Measurements from ENCODE around the gene MRNIP.

DNA sequence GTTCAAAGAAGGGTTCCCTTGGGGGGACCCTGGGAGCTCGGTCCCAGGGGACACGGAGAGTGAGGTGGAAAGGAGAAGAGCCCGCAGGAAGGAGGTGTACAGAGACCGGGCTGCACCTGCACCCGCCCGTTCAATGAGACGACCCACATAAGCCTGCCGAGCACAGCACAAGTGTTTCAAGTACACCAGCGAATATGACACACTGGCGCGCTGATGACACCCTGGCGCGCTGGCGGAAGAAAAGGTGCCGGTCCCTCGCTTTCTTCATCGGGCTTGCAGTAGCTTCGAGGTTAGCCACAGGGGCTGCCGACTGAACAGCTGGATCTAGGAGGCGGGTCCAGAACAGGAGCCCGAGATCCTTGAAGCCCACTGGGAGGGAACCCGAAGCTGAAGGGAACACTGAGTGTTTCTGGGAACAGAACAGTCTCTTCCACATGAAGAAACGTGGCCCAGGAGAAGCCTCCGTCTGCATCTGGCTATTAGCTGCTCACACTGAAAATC, 47.7 kb upstream of the MRNIP start:
- TF ChIP-seq, protein P1, sequence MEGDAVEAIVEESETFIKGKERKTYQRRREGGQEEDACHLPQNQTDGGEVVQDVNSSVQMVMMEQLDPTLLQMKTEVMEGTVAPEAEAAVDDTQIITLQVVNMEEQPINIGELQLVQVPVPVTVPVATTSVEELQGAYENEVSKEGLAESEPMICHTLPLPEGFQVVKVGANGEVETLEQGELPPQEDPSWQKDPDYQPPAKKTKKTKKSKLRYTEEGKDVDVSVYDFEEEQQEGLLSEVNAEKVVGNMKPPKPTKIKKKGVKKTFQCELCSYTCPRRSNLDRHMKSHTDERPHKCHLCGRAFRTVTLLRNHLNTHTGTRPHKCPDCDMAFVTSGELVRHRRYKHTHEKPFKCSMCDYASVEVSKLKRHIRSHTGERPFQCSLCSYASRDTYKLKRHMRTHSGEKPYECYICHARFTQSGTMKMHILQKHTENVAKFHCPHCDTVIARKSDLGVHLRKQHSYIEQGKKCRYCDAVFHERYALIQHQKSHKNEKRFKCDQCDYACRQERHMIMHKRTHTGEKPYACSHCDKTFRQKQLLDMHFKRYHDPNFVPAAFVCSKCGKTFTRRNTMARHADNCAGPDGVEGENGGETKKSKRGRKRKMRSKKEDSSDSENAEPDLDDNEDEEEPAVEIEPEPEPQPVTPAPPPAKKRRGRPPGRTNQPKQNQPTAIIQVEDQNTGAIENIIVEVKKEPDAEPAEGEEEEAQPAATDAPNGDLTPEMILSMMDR (IDR thresholded peaks at IDR 0.05): no peak
- TF ChIP-seq JUNB (IDR thresholded peaks at IDR 0.05) (no peak), POLR2A (IDR thresholded peaks at IDR 0.05; ENCODE audit: low read length) (no peak)
- TF ChIP-seq, protein P2, sequence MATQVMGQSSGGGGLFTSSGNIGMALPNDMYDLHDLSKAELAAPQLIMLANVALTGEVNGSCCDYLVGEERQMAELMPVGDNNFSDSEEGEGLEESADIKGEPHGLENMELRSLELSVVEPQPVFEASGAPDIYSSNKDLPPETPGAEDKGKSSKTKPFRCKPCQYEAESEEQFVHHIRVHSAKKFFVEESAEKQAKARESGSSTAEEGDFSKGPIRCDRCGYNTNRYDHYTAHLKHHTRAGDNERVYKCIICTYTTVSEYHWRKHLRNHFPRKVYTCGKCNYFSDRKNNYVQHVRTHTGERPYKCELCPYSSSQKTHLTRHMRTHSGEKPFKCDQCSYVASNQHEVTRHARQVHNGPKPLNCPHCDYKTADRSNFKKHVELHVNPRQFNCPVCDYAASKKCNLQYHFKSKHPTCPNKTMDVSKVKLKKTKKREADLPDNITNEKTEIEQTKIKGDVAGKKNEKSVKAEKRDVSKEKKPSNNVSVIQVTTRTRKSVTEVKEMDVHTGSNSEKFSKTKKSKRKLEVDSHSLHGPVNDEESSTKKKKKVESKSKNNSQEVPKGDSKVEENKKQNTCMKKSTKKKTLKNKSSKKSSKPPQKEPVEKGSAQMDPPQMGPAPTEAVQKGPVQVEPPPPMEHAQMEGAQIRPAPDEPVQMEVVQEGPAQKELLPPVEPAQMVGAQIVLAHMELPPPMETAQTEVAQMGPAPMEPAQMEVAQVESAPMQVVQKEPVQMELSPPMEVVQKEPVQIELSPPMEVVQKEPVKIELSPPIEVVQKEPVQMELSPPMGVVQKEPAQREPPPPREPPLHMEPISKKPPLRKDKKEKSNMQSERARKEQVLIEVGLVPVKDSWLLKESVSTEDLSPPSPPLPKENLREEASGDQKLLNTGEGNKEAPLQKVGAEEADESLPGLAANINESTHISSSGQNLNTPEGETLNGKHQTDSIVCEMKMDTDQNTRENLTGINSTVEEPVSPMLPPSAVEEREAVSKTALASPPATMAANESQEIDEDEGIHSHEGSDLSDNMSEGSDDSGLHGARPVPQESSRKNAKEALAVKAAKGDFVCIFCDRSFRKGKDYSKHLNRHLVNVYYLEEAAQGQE (IDR thresholded peaks at IDR 0.05): no peak
